Measurements from ENCODE around the gene PSEN1. TPM values are rescaled to one million over a fixed set of nuclear protein-coding genes. Genes with fewer than 3 reads are reported as not detected.

Gene PSEN1
- total and polyA plus RNA-seq, 9 donors: 21.7 to 73.1 (median 44.0) TPM

- no peaks in the 10 kb centered on the region for H3K4me1 ChIP-seq (ENCODE audit: insufficient read depth)
- no peaks in the 10 kb centered on the region for H3K9me3 ChIP-seq
- DNase-seq: no peak
- H3K27ac ChIP-seq: no peak overlapping the region
- intact Hi-C loops (cut with DNase I): no loop called here
- 67 to 72% (median 67%) methylated on average over 6 to 9 of the region's 9 CpGs for WGBS, 3 donors
- TF ChIP-seq CTCF (IDR thresholded peaks at IDR 0.05): no peak
- no peak for TF ChIP-seq EP300 (IDR thresholded peaks at IDR 0.05)
- no peak for TF ChIP-seq POLR2A (IDR thresholded peaks at IDR 0.05)
- H3K4me3 ChIP-seq: no peak overlapping the region
- no peaks in the 10 kb centered on the region for H3K27me3 ChIP-seq
- H3K36me3 ChIP-seq: no peaks in the 10 kb centered on the region
These were observed 112.0 kb downstream of the PSEN1 start for GRCh38 chr14:73248108-73248868.

GRCh38 chr14:73249108-73249507 lies 112.8 kb downstream of the PSEN1 start:
- Histone ChIP-seq H3K27ac (no peak overlapping the region), H3K9me3 (no peaks in the 10 kb centered on the region), H3K4me3 (no peak overlapping the region), H3K27me3 (no peaks in the 10 kb centered on the region), H3K36me3 (no peaks in the 10 kb centered on the region), H3K4me1 (ENCODE audit: insufficient read depth) (no peaks in the 10 kb centered on the region)
- no peak for TF ChIP-seq EP300 (IDR thresholded peaks at IDR 0.05)
- no peak for TF ChIP-seq CTCF (IDR thresholded peaks at IDR 0.05)
- no peak for TF ChIP-seq POLR2A (IDR thresholded peaks at IDR 0.05)
- 92 to 100% (median 96%) methylated on average over 1 of the region's 1 CpG for WGBS, 3 donors
- DNase-seq: no peak
- intact Hi-C loops (cut with DNase I): no loop called here

DNA sequence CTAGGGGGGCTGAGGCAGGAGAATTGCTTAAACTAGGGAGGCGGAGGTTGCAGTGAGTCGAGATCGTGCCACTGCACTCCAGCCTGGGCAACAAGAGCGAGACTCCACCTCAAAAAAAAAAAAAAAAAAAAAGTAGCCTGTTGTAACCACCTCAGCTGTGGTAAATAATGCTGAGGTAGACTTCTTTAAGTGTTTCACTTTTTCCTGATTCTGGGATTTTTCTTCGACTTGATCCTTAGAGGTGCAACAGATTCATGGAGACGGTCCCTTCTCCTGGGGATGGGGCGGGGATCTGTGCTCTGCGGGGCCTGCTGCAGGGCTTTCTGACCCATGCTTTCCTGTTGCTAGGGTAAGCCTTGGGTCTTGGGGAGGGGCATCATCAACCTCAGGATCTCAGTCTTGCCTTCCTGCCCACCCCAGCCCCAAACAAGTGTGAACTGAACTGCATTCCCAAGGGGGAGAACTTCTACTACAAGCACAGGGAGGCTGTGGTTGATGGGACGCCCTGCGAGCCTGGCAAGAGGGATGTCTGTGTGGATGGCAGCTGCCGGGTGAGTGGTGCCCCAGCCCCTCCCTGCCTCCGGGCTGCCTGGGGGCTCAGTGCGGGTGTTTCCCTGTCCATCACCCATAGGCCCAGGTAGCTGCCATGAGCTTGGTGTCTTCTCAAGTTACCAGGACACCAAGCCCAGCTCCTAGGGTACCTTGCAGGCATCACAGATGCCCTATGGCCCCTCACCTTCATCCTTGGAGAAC lies 113.4 kb downstream of the PSEN1 start:
- intact Hi-C loops (cut with DNase I): no loop called here
- TF ChIP-seq POLR2A (IDR thresholded peaks at IDR 0.05): no peak
- no peak for TF ChIP-seq CTCF (IDR thresholded peaks at IDR 0.05)
- no peak for TF ChIP-seq EP300 (IDR thresholded peaks at IDR 0.05)
- WGBS, 3 donors: 81 to 87% (median 86%) methylated on average over 13 of the region's 13 CpGs

DNA sequence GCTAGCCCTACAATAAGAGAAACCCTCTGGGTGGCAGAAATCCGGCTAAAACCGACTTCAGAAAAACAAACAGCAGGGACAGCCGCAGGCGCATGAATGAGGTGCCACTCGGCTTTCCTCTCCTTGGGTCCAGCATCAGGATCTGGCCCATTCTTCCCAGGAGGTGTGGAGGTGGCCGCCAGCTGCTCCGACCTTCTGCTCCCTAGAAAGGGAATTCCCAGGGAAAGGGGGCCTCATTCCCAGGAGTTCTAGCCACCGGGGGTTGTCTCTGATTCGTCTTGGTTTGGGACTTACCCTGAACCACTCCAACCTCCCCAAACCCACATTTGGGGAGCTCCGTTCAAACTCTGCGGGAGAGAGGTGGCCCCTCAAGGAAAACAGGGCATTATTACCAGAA lies 114.0 kb downstream of the PSEN1 start:
- Histone ChIP-seq H3K9me3 (no peaks in the 10 kb centered on the region), H3K27me3 (no peaks in the 10 kb centered on the region), H3K36me3 (no peaks in the 10 kb centered on the region), H3K27ac (no peak overlapping the region), H3K4me1 (ENCODE audit: insufficient read depth) (no peaks in the 10 kb centered on the region), H3K4me3 (no peak overlapping the region)
- 87 to 92% (median 90%) methylated on average over 11 of the region's 11 CpGs for WGBS, 3 donors
- intact Hi-C loops (cut with DNase I): no loop called here
- no peak for DNase-seq
- TF ChIP-seq POLR2A (IDR thresholded peaks at IDR 0.05) (no peak), EP300 (IDR thresholded peaks at IDR 0.05) (no peak)

More for the DNA sequence above, 113.4 kb downstream of the PSEN1 start:
- H3K9me3 ChIP-seq: no peaks in the 10 kb centered on the region
- DNase-seq: no peak
- H3K36me3 ChIP-seq: no peaks in the 10 kb centered on the region
- no peak overlapping the region for H3K27ac ChIP-seq
- H3K27me3 ChIP-seq: no peaks in the 10 kb centered on the region
- H3K4me3 ChIP-seq: no peak overlapping the region
- no peaks in the 10 kb centered on the region for H3K4me1 ChIP-seq (ENCODE audit: insufficient read depth)

All from ovary (tissue), 9 donors.